MCF 10A (cell line): ENCODE data around the gene PSME3. TPM values are rescaled to one million over a fixed set of nuclear protein-coding genes. Genes with fewer than 3 reads are reported as not detected.

Source experiments
- BruUV-seq: library from RNA; stranded (reverse); fragments of 400-500 nt; replicated peaks from 2 replicates; lab custom pipeline; 2021; lab: Mats Ljungman, UMichigan
- CTCF ChIA-PET: fragments of 300-600 bp; sonication (Branson Sonifier 250); formaldehyde crosslinking; extraction: SDS; loops from one replicate; lab custom pipeline; 2021; ENCODE audit warnings: antibody characterized with exemption, inconsistent platforms; lab: Yijun Ruan, JAX
- POLR2A ChIA-PET: fragments of 300-600, 350-650 bp; sonication (Branson Sonifier 250); formaldehyde crosslinking; extraction: SDS; loops from one replicate; lab custom pipeline; 2020; ENCODE audit warnings: antibody characterized with exemption, inconsistent platforms; lab: Yijun Ruan, JAX
- DNase-seq: peaks from one replicate; pipeline ENCODE4 v3.0.0-alpha.2; 2018; ENCODE audit not compliant: unreplicated experiment
- H3K27ac Mint-ChIP-seq: one replicate; pipeline ENCODE4 v1.8.0; 2022; ENCODE audit warnings: mild to moderate bottlenecking, low read depth, mixed read lengths; ENCODE audit not compliant: unreplicated experiment
- H3K27me3 Mint-ChIP-seq: one replicate; pipeline ENCODE4 v1.8.0; 2022; ENCODE audit warnings: mixed read lengths; ENCODE audit not compliant: insufficient read depth, unreplicated experiment
- H3K36me3 Mint-ChIP-seq: one replicate; pipeline ENCODE4 v1.8.0; 2022; ENCODE audit warnings: mild to moderate bottlenecking, moderate library complexity, mixed read lengths; ENCODE audit not compliant: insufficient read depth, unreplicated experiment
- H3K4me1 Mint-ChIP-seq: one replicate; pipeline ENCODE4 v1.8.0; 2022; ENCODE audit warnings: mixed read lengths; ENCODE audit not compliant: insufficient read depth, unreplicated experiment
- H3K4me3 Mint-ChIP-seq: one replicate; pipeline ENCODE4 v1.8.0; 2022; ENCODE audit warnings: mild to moderate bottlenecking, moderate library complexity, mixed read lengths; ENCODE audit not compliant: unreplicated experiment
- H3K9me3 Mint-ChIP-seq: one replicate; pipeline ENCODE4 v1.8.0; 2022; ENCODE audit warnings: mixed read lengths; ENCODE audit not compliant: unreplicated experiment
- CTCF ChIP-seq: fragments of 200-600 bp; IDR thresholded peaks from one replicate; pipeline ENCODE4 v1.8.0; 2022; ENCODE audit warnings: antibody characterized with exemption, mild to moderate bottlenecking; ENCODE audit not compliant: unreplicated experiment
- intact Hi-C: fragments of 100-400 bp; cut with micrococcal nuclease; formaldehyde crosslinking; loops from 2 replicates; pipeline ENCODE4 v1.14.1; 2022
- total RNA-seq: library from RNA; stranded (reverse); gene quantifications from 2 replicates; pipeline ENCODE4 v1.2.3, GENCODE V29; 2022

PSME3 gene
- total RNA-seq, 1 experiment from 2014 or later = 220 TPM

GRCh38 chr17:42841975-42842685 is 8.9 kb downstream of the PSME3 start:
- no peak for TF ChIP-seq CTCF
- intact Hi-C loops = loop anchor here (2.0 kb wide), 1 partner anchor 87 kb away; no protein-coding TSS in a partner anchor

DNA sequence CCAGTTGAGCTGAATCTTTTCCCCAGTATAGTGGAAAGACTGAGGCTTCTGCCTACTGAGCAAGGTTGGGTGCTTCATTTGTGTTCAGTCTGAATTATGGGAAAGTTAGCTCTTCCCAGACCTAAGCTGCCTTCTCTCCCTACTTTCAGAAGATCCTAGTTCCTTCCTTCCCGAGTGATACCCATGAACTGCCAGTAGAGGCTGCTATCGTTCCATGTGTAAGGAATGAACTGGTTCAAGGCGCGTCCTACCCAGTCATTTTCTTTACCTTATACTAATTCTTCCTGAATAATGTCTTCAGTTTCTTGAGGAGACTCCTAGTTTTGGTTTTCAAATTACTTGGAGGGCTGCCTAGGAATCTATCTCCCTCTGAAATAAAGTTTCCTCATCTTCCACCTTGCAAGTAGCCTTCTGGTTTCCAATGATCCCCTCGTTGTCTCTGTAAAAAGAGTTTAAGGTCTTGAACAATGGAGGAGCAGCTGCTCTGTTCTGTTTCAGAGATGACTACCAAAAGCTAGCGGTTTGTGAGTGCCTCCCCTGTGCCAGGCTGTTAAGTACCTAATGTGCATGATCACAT is 10.2 kb downstream of the PSME3 start:
- H3K9me3 Mint-ChIP-seq = no peaks in the 10 kb centered on the region
- POLR2A ChIA-PET = interaction anchor here (0.7 to 3.0 kb wide), 7 partner anchors 8 to 154 kb away, joined by 3 to 11 read pairs (median 6); partner anchors contain the start of genes BECN1 and RPL27
- peak; percentile 61 for TF ChIP-seq CTCF
- H3K27me3 Mint-ChIP-seq = no peaks in the 10 kb centered on the region
- H3K36me3 Mint-ChIP-seq = peaks cover 64% of the 10 kb centered on the region
- CTCF ChIA-PET = interaction anchor here (0.6 to 5.0 kb wide), 17 partner anchors 10 to 238 kb away, joined by 3 to 60 read pairs (median 4); partner anchors contain the start of genes PSME3 and RPL27
- no peak overlapping the region for H3K27ac Mint-ChIP-seq
- no peak overlapping the region for H3K4me3 Mint-ChIP-seq
- H3K4me1 Mint-ChIP-seq = peaks cover 13% of the 10 kb centered on the region
- BruUV-seq = no TSS peak
- intact Hi-C loops = loop anchor here (1.0 to 2.0 kb wide), 3 partner anchors 85 to 155 kb away; partner anchors contain the start of gene RPL27
- peak; percentile 69 for DNase-seq

More at GRCh38 chr17:42841975-42842685, 8.9 kb downstream of the PSME3 start:
- Mint-ChIP-seq H3K9me3 (no peaks in the 10 kb centered on the region), H3K4me3 (no peak overlapping the region), H3K36me3 (peaks cover 77% of the 10 kb centered on the region), H3K27me3 (no peaks in the 10 kb centered on the region), H3K4me1 (peaks cover 13% of the 10 kb centered on the region), H3K27ac (no peak overlapping the region)
- TSS peak; percentile 27 for BruUV-seq
- DNase-seq = no peak
- ChIA-PET CTCF (interaction anchor here (0.6 to 5.0 kb wide), 10 partner anchors 9 to 160 kb away, joined by 3 to 60 read pairs (median 4); partner anchors contain the start of gene PSME3), POLR2A (interaction anchor here (0.6 to 2.6 kb wide), 5 partner anchors 10 to 121 kb away, joined by 3 to 8 read pairs (median 3); no protein-coding TSS in a partner anchor)

DNA sequence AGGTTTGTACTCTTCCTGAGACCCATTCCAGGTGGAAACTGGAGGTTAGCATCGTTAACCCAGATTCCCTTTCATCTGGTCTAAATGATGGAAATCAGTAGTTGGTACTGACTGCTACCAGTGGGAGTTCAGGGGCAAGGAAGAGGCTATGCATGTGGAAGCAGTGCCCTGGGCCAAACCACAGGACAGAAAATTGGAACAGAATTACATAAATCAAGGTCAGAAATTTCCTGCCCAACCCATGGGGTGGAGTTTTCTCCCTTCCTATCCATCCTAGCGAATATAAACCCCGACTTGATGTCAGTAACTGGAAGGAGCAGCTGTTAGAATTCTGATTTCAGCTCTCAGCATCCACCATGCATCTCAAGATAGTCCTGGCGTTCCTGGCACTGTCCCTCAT is 11.1 kb downstream of the PSME3 start, which contains the start of gene AOC2:
AOC2 (plus strand) TSS at position 310 of the 400 bp plus-strand sequence; CDS start at position 357, 47 bp downstream.
- peaks cover 56% of the 10 kb centered on the region for H3K36me3 Mint-ChIP-seq

More for the DNA sequence above, 11.1 kb downstream of the PSME3 start, which contains the start of gene AOC2:
- CTCF ChIA-PET = interaction anchor here (0.6 to 5.0 kb wide), 9 partner anchors 10 to 153 kb away, joined by 3 to 60 read pairs (median 5); partner anchors contain the start of gene RPL27
- BruUV-seq = no TSS peak
- no peak for TF ChIP-seq CTCF
- POLR2A ChIA-PET = interaction anchor here (1.0 to 3.0 kb wide), 8 partner anchors 9 to 154 kb away, joined by 3 to 9 read pairs (median 6); partner anchors contain the start of gene RPL27
- Mint-ChIP-seq H3K27ac (no peak within 1 kb of the TSS), H3K4me1 (peaks cover 13% of the 10 kb centered on the region), H3K9me3 (no peaks in the 10 kb centered on the region), H3K27me3 (no peaks in the 10 kb centered on the region), H3K4me3 (no peak within 1 kb of the TSS)
- no peak for DNase-seq
- intact Hi-C loops = no loop called here
